ENCODE data around the gene MAPK6. TPM values are rescaled to one million over a fixed set of nuclear protein-coding genes. Genes with fewer than 3 reads are reported as not detected.

Gene MAPK6
- total RNA-seq, 1 donor from 2014 or later, result 128 TPM

DNA sequence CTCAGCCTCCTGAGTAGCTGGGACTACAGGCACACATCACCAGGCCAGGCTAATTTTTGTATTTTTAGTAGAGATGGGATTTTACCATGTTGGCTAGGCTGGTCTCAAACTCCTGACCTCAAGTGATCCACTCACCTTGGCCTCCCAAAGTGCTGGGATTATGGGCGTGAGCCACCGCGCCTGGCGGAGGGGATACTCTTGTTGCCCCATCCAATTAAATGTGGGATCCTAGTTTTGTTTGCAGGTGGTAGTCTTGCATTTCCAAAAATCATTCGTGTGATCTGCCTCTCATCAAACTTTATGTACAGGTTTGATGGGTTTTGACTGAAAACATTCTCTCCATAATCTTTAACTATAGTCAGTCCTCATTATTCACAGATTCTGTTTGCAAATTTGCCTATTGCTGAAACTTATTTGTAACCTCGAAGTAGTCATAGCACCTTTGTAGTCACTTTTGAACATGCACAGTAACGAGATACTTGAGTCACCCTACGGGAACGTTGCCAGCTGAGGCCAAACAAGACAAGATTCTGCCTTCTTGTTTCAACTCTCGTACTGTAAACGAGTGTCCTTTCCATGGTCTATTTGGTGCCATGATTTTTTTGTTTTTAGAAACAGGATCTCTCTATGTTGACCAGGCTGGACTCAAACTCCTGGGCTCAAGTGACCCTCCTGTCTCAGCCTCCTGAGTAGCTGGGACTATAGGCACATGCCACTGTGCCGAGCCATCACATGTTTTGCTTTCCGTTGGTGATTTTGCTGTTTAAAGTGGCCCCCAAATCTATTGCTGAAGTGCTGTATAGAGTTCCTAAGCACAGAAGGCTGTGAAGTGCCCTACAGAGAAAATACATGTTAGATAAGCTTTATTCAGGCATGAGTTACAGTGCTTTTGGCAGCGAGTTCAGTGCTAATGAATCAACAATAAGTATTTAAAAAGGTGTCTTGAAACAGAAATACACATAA is 8.1 kb upstream of the MAPK6 start:
- no peak overlapping the region for H3K4me3 ChIP-seq
- H3K9me3 Mint-ChIP-seq, result no peaks in the 10 kb centered on the region
- no peak overlapping the region for H3K9ac ChIP-seq
- H2AFZ ChIP-seq (replicated peaks), result no peak overlapping the region
- peaks cover 8% of the 10 kb centered on the region for H3K4me1 Mint-ChIP-seq
- H3K4me3 Mint-ChIP-seq, result no peak overlapping the region
- TF ChIP-seq EZH2phosphoT487 (IDR thresholded peaks at IDR 0.05) (no peak), EZH2 (IDR thresholded peaks at IDR 0.05) (no peak)
- TF ChIP-seq, protein P1, sequence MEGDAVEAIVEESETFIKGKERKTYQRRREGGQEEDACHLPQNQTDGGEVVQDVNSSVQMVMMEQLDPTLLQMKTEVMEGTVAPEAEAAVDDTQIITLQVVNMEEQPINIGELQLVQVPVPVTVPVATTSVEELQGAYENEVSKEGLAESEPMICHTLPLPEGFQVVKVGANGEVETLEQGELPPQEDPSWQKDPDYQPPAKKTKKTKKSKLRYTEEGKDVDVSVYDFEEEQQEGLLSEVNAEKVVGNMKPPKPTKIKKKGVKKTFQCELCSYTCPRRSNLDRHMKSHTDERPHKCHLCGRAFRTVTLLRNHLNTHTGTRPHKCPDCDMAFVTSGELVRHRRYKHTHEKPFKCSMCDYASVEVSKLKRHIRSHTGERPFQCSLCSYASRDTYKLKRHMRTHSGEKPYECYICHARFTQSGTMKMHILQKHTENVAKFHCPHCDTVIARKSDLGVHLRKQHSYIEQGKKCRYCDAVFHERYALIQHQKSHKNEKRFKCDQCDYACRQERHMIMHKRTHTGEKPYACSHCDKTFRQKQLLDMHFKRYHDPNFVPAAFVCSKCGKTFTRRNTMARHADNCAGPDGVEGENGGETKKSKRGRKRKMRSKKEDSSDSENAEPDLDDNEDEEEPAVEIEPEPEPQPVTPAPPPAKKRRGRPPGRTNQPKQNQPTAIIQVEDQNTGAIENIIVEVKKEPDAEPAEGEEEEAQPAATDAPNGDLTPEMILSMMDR (IDR thresholded peaks at IDR 0.05), result no peak
- peaks cover 2% of the 10 kb centered on the region for H3K27me3 Mint-ChIP-seq (ENCODE audit: insufficient read depth, low read depth)
- H3K79me2 ChIP-seq (ENCODE audit: low read depth), result no peaks in the 10 kb centered on the region
- no peaks in the 10 kb centered on the region for H3K27me3 ChIP-seq
- H3K27ac Mint-ChIP-seq, result no peak overlapping the region
- H3K36me3 Mint-ChIP-seq, result no peaks in the 10 kb centered on the region
- no peak overlapping the region for H3K27ac ChIP-seq
- peaks cover 5% of the 10 kb centered on the region for H3K4me1 ChIP-seq
- H3K36me3 ChIP-seq, result no peaks in the 10 kb centered on the region
- no peaks in the 10 kb centered on the region for H3F3A ChIP-seq (ENCODE audit: low read depth)
- H4K20me1 ChIP-seq (ENCODE audit: low read depth), result no peaks in the 10 kb centered on the region
- no peaks in the 10 kb centered on the region for H3K9me3 ChIP-seq (ENCODE audit: low read depth)
- no peak for DNase-seq (ENCODE audit: low spot score)
- no peak overlapping the region for H3K4me2 ChIP-seq

DNA sequence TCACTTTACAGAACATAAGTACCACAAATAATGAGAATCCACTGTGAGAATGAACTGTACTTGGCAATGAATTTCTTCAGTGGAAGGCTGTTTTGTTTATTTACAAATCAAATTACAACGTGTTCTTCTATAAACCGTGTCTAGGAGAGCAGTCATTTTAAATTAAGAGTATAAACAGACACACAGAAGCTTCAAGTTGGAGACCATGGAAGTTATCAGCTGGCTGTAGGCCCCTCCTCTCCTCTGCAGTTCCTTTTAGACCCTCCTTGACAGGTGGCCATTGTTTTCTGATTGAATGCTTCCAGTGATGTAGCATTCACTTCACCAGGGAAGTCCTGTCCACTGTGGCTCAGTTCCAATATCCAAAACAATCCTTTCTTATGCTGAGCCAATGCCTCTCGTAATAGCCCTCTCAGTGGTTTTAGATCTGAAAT is 7.3 kb upstream of the MAPK6 start:
- peaks cover 5% of the 10 kb centered on the region for H3K4me1 ChIP-seq
- H3K27me3 ChIP-seq, result no peaks in the 10 kb centered on the region
- H2AFZ ChIP-seq (replicated peaks), result no peak overlapping the region
- no peak overlapping the region for H3K4me2 ChIP-seq
- no peak overlapping the region for H3K9ac ChIP-seq
- H3K27ac Mint-ChIP-seq, result no peak overlapping the region
- H3K4me1 Mint-ChIP-seq, result peaks cover 8% of the 10 kb centered on the region
- no peaks in the 10 kb centered on the region for H3K79me2 ChIP-seq (ENCODE audit: low read depth)
- no peaks in the 10 kb centered on the region for H3K9me3 Mint-ChIP-seq
- H4K20me1 ChIP-seq (ENCODE audit: low read depth), result no peaks in the 10 kb centered on the region
- H3F3A ChIP-seq (ENCODE audit: low read depth), result no peaks in the 10 kb centered on the region
- no peaks in the 10 kb centered on the region for H3K36me3 ChIP-seq
- H3K4me3 Mint-ChIP-seq, result no peak overlapping the region
- no peak overlapping the region for H3K27ac ChIP-seq
- H3K9me3 ChIP-seq (ENCODE audit: low read depth), result no peaks in the 10 kb centered on the region
- no peak overlapping the region for H3K4me3 ChIP-seq
- no peak for TF ChIP-seq EZH2phosphoT487 (IDR thresholded peaks at IDR 0.05)
- TF ChIP-seq, protein P1 (IDR thresholded peaks at IDR 0.05), result no peak
- no peak for TF ChIP-seq EZH2 (IDR thresholded peaks at IDR 0.05)
- H3K36me3 Mint-ChIP-seq, result no peaks in the 10 kb centered on the region
- peak; percentile 44 for DNase-seq (ENCODE audit: low spot score)
- H3K27me3 Mint-ChIP-seq (ENCODE audit: insufficient read depth, low read depth), result peaks cover 2% of the 10 kb centered on the region

DNA sequence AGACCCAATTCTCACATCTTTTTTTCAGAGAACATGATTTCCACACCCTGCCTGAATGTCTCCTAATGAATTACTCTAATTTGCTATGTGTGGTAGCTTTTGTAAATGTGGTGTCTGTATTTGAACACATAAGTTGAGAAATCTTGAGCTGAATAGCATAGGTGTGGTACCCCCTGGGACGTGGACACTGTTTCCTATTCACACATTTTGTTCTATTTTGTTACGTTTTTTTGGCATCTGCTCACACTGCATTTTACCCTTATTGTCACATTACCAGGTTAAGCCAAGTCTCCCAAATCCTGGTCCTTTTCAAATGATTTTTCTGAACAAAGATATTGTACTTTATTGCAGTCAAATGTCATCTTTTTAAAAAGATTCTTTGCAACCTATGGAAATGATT is 6.8 kb upstream of the MAPK6 start:
- peaks cover 1% of the 10 kb centered on the region for H3F3A ChIP-seq (ENCODE audit: low read depth)
- peaks cover 8% of the 10 kb centered on the region for H3K4me1 Mint-ChIP-seq
- H3K36me3 ChIP-seq, result no peaks in the 10 kb centered on the region
- TF ChIP-seq EZH2phosphoT487 (IDR thresholded peaks at IDR 0.05) (no peak), EZH2 (IDR thresholded peaks at IDR 0.05) (no peak)
- TF ChIP-seq, protein P1 (IDR thresholded peaks at IDR 0.05), result no peak
- H3K9me3 Mint-ChIP-seq, result no peaks in the 10 kb centered on the region
- no peak overlapping the region for H2AFZ ChIP-seq (replicated peaks)
- H3K36me3 Mint-ChIP-seq, result no peaks in the 10 kb centered on the region
- H3K4me3 Mint-ChIP-seq, result no peak overlapping the region
- H3K79me2 ChIP-seq (ENCODE audit: low read depth), result no peaks in the 10 kb centered on the region
- H3K27ac ChIP-seq, result no peak overlapping the region
- H3K27ac Mint-ChIP-seq, result no peak overlapping the region
- H3K4me2 ChIP-seq, result no peak overlapping the region
- H3K27me3 Mint-ChIP-seq (ENCODE audit: insufficient read depth, low read depth), result peaks cover 2% of the 10 kb centered on the region
- DNase-seq (ENCODE audit: low spot score), result no peak
- no peaks in the 10 kb centered on the region for H4K20me1 ChIP-seq (ENCODE audit: low read depth)
- no peak overlapping the region for H3K9ac ChIP-seq
- peaks cover 5% of the 10 kb centered on the region for H3K4me1 ChIP-seq
- H3K4me3 ChIP-seq, result no peak overlapping the region
- H3K9me3 ChIP-seq (ENCODE audit: low read depth), result no peaks in the 10 kb centered on the region
- H3K27me3 ChIP-seq, result no peaks in the 10 kb centered on the region
